Measurements from ENCODE around the gene CCDC57. TPM values are rescaled to one million over a fixed set of nuclear protein-coding genes. Genes with fewer than 3 reads are reported as not detected.

CCDC57 gene
- polyA plus RNA-seq, 3 donors: 17.1 to 43.8 (median 20.1) TPM

DNA sequence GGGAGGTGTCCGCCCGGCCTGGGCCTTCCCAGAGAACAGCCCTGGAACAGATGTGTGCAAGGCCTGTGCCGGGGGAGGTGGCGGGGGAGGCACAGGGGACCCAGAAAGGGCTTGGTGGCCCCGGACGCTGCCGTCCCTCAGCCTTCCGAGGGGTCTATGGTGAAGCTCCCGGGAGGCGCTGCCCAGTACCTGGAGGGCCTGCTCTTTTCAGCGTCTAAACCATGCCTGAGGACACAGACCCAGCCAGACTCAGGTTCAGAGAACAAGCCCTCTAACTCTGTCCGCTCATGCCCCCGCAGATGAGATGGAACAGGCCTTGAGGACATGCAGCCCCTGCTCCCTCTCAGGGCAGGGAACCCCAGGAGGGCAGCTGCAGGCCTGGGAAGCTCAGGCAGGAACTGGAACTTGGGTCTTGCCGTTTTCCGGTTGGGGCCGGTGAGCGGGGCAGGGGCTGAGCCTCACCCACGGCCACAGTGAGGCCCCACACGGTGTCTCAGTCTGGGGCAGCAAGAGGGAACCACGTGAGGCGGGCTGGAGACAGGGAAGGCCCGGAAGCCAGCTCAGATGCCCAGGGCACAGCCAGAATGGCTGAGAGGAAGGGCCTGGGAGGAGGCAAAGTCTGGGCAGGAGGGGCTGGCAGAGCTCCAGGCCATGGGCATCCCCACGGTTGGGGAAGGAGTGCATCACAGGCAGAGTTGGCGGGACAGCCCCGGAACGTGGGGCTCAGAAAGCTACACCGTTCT lies 28.7 kb upstream of the CCDC57 start:
- peaks cover 48 to 60% of the 10 kb centered on the region in 2 donors for H3K36me3 Mint-ChIP-seq
- Histone ChIP-seq H4K20me1 (ENCODE audit: insufficient read depth, low read length) (peaks cover 100% of the 10 kb centered on the region), H3K79me2 (ENCODE audit: insufficient read depth, low read length) (peaks cover 88% of the 10 kb centered on the region), H3K9me3 (replicated peaks in 1 of 2; ENCODE audit: control insufficient read depth in 1 of 2, insufficient read depth in 1 of 2, low read length in 2 of 2) (no peaks in the 10 kb centered on the region), H3K4me1 (ENCODE audit: control insufficient read depth in 1 of 2, insufficient read depth in 2 of 2, low read length in 2 of 2) (peaks cover 72 to 76% of the 10 kb centered on the region in 2 donors), H3K4me3 (replicated peaks in 1 of 3; ENCODE audit: low read depth in 2 of 3, low read length in 3 of 3) (peak overlapping the region in 1 of 3 experiments; percentile 55), H2AFZ (ENCODE audit: insufficient read depth, low read depth, low read length, poor library complexity, severe bottlenecking) (no peak overlapping the region), H3K27ac (ENCODE audit: low read depth in 1 of 2, low read length in 2 of 2) (peak overlapping the region; percentile 63 to 74), H3K4me2 (replicated peaks; ENCODE audit: extremely low read depth, low read length, poor library complexity, severe bottlenecking) (peak overlapping the region; percentile 70), H3K27me3 (ENCODE audit: control insufficient read depth in 2 of 2, insufficient read depth in 2 of 2, low read length in 2 of 2) (no peaks in the 10 kb centered on the region), H3K9ac (ENCODE audit: insufficient read depth, low read length, poor library complexity, severe bottlenecking) (peak overlapping the region; percentile 43), H3K36me3 (replicated peaks in 1 of 2; ENCODE audit: control insufficient read depth in 1 of 2, insufficient read depth in 2 of 2, low read length in 2 of 2) (peaks cover 60 to 68% of the 10 kb centered on the region in 2 donors)
- H3K27me3 Mint-ChIP-seq (ENCODE audit: low read depth in 3 of 3): peaks cover 0 to 6% (median 0%) of the 10 kb centered on the region in 3 donors
- intact Hi-C loops (cut with micrococcal nuclease): loop anchor here (5.0 kb wide), 2 partner anchors 34 to 81 kb away; no protein-coding TSS in a partner anchor
- H3K9me3 Mint-ChIP-seq: no peaks in the 10 kb centered on the region
- peaks cover 81% of the 10 kb centered on the region for H3K4me1 Mint-ChIP-seq
- peak overlapping the region; percentile 80 to 93 (median 87) for H3K27ac Mint-ChIP-seq
- TF ChIP-seq, protein P1, sequence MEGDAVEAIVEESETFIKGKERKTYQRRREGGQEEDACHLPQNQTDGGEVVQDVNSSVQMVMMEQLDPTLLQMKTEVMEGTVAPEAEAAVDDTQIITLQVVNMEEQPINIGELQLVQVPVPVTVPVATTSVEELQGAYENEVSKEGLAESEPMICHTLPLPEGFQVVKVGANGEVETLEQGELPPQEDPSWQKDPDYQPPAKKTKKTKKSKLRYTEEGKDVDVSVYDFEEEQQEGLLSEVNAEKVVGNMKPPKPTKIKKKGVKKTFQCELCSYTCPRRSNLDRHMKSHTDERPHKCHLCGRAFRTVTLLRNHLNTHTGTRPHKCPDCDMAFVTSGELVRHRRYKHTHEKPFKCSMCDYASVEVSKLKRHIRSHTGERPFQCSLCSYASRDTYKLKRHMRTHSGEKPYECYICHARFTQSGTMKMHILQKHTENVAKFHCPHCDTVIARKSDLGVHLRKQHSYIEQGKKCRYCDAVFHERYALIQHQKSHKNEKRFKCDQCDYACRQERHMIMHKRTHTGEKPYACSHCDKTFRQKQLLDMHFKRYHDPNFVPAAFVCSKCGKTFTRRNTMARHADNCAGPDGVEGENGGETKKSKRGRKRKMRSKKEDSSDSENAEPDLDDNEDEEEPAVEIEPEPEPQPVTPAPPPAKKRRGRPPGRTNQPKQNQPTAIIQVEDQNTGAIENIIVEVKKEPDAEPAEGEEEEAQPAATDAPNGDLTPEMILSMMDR (IDR thresholded peaks at IDR 0.05): no peak
- 22% methylated on average over 23 of the region's 27 CpGs for WGBS (ENCODE audit: insufficient coverage)
- peak; percentile 89 to 96 (median 94) for DNase-seq
- peak overlapping the region; percentile 37 to 69 for H3K4me3 Mint-ChIP-seq

DNA sequence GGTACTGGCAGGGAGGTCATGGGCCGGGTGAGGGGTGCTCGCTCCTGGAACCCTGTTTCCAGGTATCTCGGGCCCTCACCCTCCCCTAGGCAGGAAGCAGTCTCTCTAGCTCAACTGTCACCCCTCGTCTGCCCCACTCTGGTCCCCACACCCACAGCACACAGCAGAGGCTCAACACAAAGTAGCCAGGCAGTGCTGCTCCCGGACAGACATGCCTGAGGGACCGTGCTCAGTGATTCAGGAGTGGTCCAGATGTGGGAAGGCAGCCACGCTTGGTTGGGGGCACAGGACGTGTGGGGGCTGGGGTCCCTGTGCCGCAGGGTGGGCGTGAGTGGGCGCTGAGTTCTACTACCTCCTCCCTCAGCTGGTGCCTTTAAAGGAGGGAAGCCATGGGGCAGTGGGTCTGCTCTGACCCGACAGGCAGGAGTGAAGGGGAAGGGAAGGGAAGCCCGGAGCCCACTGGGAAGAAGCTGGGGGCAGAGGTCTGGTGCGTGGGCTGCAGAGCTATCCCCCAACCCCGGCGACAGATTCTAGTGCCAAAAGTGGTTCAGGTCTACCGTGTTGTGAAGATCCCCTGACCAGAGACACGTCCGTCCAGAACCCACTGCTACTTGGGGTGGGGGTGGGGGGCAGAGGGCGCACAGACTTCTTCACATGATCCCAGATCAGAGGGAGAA lies 28.0 kb upstream of the CCDC57 start:
- Histone ChIP-seq H3K4me2 (replicated peaks; ENCODE audit: extremely low read depth, low read length, poor library complexity, severe bottlenecking) (peak overlapping the region; percentile 70), H2AFZ (ENCODE audit: insufficient read depth, low read depth, low read length, poor library complexity, severe bottlenecking) (no peak overlapping the region), H3K36me3 (replicated peaks in 1 of 2; ENCODE audit: control insufficient read depth in 1 of 2, insufficient read depth in 2 of 2, low read length in 2 of 2) (peaks cover 60 to 68% of the 10 kb centered on the region in 2 donors), H3K27me3 (ENCODE audit: control insufficient read depth in 2 of 2, insufficient read depth in 2 of 2, low read length in 2 of 2) (no peaks in the 10 kb centered on the region), H3K4me3 (replicated peaks in 1 of 3; ENCODE audit: low read depth in 2 of 3, low read length in 3 of 3) (peak overlapping the region in 1 of 3 experiments; percentile 55), H3K9me3 (replicated peaks in 1 of 2; ENCODE audit: control insufficient read depth in 1 of 2, insufficient read depth in 1 of 2, low read length in 2 of 2) (no peaks in the 10 kb centered on the region), H3K79me2 (ENCODE audit: insufficient read depth, low read length) (peaks cover 88% of the 10 kb centered on the region), H3K27ac (ENCODE audit: low read depth in 1 of 2, low read length in 2 of 2) (peak overlapping the region; percentile 63 to 74), H3K4me1 (ENCODE audit: control insufficient read depth in 1 of 2, insufficient read depth in 2 of 2, low read length in 2 of 2) (peaks cover 79 to 84% of the 10 kb centered on the region in 2 donors), H3K9ac (ENCODE audit: insufficient read depth, low read length, poor library complexity, severe bottlenecking) (peak overlapping the region; percentile 43), H4K20me1 (ENCODE audit: insufficient read depth, low read length) (peaks cover 100% of the 10 kb centered on the region)
- TF ChIP-seq, protein P1 (IDR thresholded peaks at IDR 0.05): no peak
- peaks cover 43 to 59% of the 10 kb centered on the region in 2 donors for H3K36me3 Mint-ChIP-seq
- DNase-seq: peak in 1 of 3 donors; percentile 15
- H3K27ac Mint-ChIP-seq: peak overlapping the region; percentile 77 to 93 (median 87)
- WGBS (ENCODE audit: insufficient coverage): 62% methylated on average over 10 of the region's 20 CpGs
- peaks cover 85% of the 10 kb centered on the region for H3K4me1 Mint-ChIP-seq
- intact Hi-C loops (cut with micrococcal nuclease): loop anchor here (5.0 kb wide), 2 partner anchors 33 to 82 kb away; no protein-coding TSS in a partner anchor
- peaks cover 0 to 6% (median 0%) of the 10 kb centered on the region in 3 donors for H3K27me3 Mint-ChIP-seq (ENCODE audit: low read depth in 3 of 3)
- H3K9me3 Mint-ChIP-seq: no peaks in the 10 kb centered on the region
- peak overlapping the region; percentile 37 to 69 for H3K4me3 Mint-ChIP-seq

Data from CD14-positive monocyte (primary cell).